AG09309 (cell line): ENCODE data around the gene SLCO4A1.

Source experiments
- DNase-seq: peaks from one replicate; pipeline ENCODE4 v3.0.0-alpha.2; 2010; ENCODE audit warnings: low read depth
- H3K4me3 ChIP-seq: 2 replicates; pipeline ENCODE4 v1.5.1; 2011; ENCODE audit warnings: mild to moderate bottlenecking, low read depth, low read length, moderate library complexity; ENCODE audit not compliant: control insufficient read depth
- TF ChIP-seq, protein P1 (sequence below): IDR thresholded peaks from 2 replicates; pipeline ENCODE4 v1.5.1; 2011; ENCODE audit warnings: mild to moderate bottlenecking, low read depth, low read length, inconsistent platforms; ENCODE audit not compliant: insufficient read depth, control insufficient read depth; ENCODE audit errors: missing control alignments

The SLCO4A1 gene

DNA sequence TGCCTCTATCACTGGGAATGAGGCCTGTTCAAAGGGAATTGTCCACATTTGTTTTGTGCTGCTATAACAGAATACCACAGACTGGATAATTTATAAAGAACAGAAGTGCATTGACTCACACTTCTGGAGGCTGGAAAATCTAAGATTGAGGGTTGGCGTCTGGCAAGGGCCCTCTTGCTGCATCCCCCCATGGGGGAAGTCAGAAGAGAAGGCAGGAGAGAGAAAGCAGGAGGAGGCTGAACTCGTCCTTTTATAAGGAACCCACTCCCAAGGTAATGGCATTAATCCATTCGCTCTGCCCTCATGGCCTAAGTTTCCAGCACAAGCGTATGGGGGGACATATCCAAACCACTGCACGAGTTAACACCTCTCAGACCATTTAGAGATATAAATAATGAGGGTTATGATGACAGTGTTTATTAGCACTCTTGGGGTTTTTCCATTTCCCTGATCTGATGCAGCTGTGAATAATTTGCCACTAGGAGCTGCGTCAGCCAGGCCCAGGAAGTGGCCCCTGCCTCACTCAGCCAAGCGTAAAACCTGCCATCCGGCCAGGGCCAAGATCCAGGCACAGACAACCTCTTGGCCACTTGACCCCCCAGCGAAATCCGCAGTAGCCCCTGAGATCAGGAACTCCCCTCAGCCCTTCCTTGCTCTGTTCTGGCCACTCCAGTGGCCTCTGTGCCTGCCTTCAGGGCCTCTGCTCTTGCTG, 14.2 kb upstream of the SLCO4A1 start:
- H3K4me3 ChIP-seq: no peak overlapping the region
- no peak for DNase-seq
- TF ChIP-seq, protein P1, sequence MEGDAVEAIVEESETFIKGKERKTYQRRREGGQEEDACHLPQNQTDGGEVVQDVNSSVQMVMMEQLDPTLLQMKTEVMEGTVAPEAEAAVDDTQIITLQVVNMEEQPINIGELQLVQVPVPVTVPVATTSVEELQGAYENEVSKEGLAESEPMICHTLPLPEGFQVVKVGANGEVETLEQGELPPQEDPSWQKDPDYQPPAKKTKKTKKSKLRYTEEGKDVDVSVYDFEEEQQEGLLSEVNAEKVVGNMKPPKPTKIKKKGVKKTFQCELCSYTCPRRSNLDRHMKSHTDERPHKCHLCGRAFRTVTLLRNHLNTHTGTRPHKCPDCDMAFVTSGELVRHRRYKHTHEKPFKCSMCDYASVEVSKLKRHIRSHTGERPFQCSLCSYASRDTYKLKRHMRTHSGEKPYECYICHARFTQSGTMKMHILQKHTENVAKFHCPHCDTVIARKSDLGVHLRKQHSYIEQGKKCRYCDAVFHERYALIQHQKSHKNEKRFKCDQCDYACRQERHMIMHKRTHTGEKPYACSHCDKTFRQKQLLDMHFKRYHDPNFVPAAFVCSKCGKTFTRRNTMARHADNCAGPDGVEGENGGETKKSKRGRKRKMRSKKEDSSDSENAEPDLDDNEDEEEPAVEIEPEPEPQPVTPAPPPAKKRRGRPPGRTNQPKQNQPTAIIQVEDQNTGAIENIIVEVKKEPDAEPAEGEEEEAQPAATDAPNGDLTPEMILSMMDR: no peak

DNA sequence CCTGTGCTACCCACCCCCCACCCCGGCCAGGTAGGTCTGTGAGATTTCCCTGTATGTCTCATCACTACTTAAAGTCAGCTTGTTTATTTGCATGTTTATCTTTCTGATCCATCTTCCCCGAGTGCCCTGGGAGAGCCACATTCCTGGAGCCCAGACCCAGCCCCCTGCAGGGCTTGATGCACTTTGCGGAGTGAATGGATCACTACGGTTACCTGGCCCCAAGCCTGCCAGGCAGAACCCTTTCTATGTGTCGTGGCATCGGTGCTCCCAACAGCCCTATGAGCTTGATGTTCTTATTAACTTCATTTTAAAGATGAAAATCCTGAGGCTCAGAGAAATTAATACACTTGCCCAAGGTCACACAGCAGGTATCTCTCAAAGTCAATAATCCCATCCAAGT, 13.6 kb upstream of the SLCO4A1 start:
- DNase-seq: no peak
- TF ChIP-seq, protein P1: no peak
- H3K4me3 ChIP-seq: no peak overlapping the region

DNA sequence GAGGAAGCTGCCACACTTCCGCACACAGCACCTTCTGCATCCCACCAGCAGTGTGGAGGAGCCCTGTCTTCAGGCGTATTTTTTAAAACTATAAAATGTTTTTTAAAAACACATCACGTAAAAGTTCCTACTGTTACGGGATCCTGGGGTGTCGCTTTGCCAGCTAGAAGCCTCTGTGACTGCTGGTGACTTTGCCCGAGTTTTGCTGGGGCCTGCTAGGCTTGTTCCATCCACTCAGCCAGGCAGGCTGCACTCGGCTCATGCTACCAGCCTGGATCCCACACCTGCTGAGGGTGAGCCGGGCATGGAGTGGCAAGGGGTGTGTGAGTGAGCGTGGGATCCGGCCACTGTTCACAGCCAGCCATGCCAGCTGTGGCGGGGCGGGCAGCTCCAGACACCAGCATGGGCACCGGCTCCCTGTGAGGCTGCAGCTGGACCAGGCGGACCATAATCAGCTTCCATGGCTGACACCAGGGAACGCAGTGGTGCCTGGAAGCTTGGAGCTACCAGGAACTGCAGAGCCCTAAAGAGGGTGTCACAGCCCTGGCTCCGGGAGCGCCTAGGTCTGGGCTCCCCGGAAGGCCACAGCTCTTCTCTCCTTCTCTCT, 12.3 kb upstream of the SLCO4A1 start:
- H3K4me3 ChIP-seq: no peak overlapping the region
- TF ChIP-seq, protein P1: no peak
- no peak for DNase-seq

DNA sequence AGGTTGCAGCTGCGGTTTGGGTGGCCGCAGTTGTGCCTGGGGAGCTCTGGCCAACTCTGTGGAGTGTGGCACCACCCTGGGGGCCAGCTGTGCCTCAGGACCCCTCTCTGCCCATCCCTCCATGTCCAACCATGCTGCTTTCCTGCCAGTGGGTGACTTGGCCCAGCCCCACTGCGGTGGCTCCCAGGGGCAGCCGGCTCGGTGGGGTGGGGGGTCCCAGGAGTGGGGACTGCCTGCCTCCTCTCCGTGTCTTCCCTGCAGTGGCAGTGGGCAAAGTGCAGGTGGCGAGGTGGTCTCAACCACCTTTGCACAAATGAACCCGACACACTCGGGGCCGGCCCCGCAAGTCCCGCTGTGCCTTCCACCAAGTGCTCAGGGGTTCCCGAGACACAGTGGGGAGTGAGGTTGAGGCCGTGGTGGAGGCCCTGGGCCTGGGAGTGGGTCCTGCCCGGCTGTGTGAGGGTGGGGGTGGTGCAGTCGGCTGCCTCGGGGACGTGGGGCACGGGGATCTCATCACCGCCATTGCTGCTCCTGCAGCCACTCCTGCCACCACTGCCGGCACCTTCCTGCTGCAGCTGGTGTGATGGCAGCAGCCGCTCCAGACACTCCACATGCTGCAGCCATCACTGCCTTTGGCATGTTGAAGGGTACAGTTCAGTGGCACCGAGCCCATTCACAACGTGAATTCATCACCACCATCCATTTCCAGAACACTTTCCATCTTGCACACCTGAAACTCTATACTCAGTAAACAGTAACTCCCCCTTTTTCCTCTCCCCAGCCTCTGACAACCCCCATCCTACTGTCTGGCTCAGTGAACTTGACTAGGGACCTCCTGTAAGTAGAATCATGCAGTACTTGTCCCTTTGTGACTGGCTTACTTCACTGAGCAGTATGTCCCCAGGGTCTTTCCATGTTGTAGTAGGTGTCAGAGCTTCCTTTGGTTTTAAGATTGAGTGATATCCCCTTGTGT, 10.7 kb upstream of the SLCO4A1 start:
- no peak overlapping the region for H3K4me3 ChIP-seq
- no peak for DNase-seq
- TF ChIP-seq, protein P1: no peak

DNA sequence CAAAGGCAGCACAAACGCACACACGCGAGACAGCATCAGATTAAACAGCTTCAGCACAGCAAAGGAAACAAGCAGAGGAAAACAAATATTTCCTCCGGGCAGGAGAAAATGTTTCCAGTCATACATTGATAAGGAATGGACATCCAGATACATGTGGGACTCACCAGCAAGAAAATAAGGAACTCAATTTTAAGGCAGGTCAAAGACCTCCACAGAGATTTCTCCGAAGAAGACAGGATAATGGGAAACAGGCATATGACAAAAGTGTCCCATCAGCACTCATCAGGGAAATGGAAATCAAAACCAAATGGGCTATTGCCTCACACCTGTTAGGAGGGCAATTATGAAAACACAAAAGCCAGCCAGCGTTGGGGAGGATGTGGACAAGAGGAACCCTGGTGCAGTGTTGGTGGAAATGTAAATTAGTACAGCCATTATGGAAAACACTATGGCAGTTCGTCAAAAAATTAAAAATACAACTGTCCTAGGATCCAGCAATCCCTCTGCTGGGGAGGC, 9.7 kb upstream of the SLCO4A1 start:
- H3K4me3 ChIP-seq: no peak overlapping the region
- no peak for DNase-seq
- TF ChIP-seq, protein P1: no peak

DNA sequence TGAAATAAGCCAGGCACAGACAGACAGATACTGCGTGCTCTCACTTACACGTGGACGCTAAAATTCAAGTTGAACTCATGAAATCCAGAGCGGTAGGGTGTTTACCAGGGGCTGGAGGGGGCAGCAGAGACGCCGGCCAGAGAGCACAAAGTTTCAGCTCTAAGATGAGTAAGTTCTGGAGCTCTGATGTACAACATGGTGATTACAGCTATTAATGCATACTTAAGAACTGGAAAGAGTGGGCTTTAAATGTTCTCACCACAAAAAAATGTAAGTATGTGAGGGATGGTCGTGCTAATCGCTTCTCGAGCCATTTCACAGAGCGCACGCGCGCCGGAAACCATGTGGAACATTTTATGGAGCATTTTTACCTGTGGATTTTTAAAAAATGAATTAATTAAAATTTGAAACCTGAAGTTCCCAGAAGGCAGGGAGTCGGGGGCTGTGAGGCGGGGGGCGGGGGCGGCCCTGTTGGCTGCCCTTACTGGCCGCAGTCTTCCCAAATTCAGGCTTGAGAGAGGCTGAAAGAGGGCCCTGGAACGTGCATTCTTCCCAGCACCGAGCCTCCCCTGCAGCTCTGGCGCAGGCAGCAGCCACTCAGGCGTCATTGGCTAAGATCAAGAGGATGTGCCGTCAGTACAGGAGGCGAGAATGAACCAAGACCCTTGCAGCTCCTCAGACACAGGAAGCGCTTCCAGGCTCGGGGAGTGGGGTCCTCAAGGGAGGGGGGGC, 8.5 kb upstream of the SLCO4A1 start:
- DNase-seq: no peak
- no peak overlapping the region for H3K4me3 ChIP-seq
- TF ChIP-seq, protein P1: no peak
